K562 (cell line): Measurements from ENCODE around the gene DNAJC11. TPM values are rescaled to one million over a fixed set of nuclear protein-coding genes. Genes with fewer than 3 reads are reported as not detected.

Experiments
- CEBPB ChIP-seq: fragments of 450-650 bp; IDR thresholded peaks from 2 replicates; pipeline ENCODE4 v1.6.1; 2016; ENCODE audit warnings: missing genetic modification characterization, missing compliant biosample characterization
- CSDE1 ChIP-seq, 2 experiments: fragments of 450-650 bp; IDR thresholded peaks; 2 replicates each; pipeline ENCODE4 v1.6.1; 2016; ENCODE audit warnings: mild to moderate bottlenecking in 1 of 2
- CUX1 ChIP-seq: fragments of 200-800 bp; sonication (Bioruptor generic); IDR thresholded peaks from 2 replicates; pipeline ENCODE4 v1.6.1; 2016; ENCODE audit warnings: missing genetic modification characterization, missing compliant biosample characterization
- EGR1 ChIP-seq: fragments of 450-650 bp; conservative IDR thresholded peaks from 2 replicates; pipeline ENCODE4 v1.6.1; 2017; ENCODE audit warnings: mild to moderate bottlenecking
- ELF4 ChIP-seq: fragments of 450-650 bp; formaldehyde crosslinking; IDR thresholded peaks from 2 replicates; pipeline ENCODE4 v1.4.0; 2022; ENCODE audit warnings: missing genetic modification characterization
- FOXA1 ChIP-seq: fragments of 450-650 bp; IDR thresholded peaks from 2 replicates; pipeline ENCODE4 v1.6.1; 2016; ENCODE audit warnings: mild to moderate bottlenecking, borderline replicate concordance
- HOXB6 ChIP-seq: fragments of 250-450 bp; sonication (Bioruptor Pico); IDR thresholded peaks from 2 replicates; pipeline ENCODE4 v1.5.1; 2022; ENCODE audit warnings: mild to moderate bottlenecking, borderline replicate concordance
- JUN ChIP-seq, 2 experiments: sonication (generic) in 1 of 2; formaldehyde crosslinking in 1 of 2; IDR thresholded peaks; 2 replicates each; pipeline versions ENCODE4 v1.6.1 to v1.8.0; 2012 to 2022; ENCODE audit warnings: borderline replicate concordance in 2 of 2, mild to moderate bottlenecking in 2 of 2, improper control_type of control experiment in 1 of 2, low read depth in 1 of 2, low read length in 1 of 2, missing genetic modification reagents in 1 of 2
- NCOA4 ChIP-seq: fragments of 450-650 bp; IDR thresholded peaks from 2 replicates; pipeline ENCODE4 v1.6.1; 2018; ENCODE audit warnings: mild to moderate bottlenecking; ENCODE audit not compliant: partially characterized antibody
- PTRF ChIP-seq: fragments of 450-650 bp; IDR thresholded peaks from 2 replicates; pipeline ENCODE4 v1.6.1; 2016; ENCODE audit warnings: mild to moderate bottlenecking, missing genetic modification characterization, missing compliant biosample characterization
- RBM34 ChIP-seq: fragments of 200-400 bp; formaldehyde crosslinking; IDR thresholded peaks from 2 replicates; pipeline ENCODE4 v1.6.1; 2018; ENCODE audit warnings: low read length, borderline replicate concordance; ENCODE audit not compliant: insufficient read depth
- RFX5 ChIP-seq: IDR thresholded peaks from 2 replicates; pipeline ENCODE4 v1.6.1; 2011; ENCODE audit warnings: low read depth, mild to moderate bottlenecking, improper control_type of control experiment, low read length
- SRSF1 ChIP-seq: fragments of 200-400 bp; formaldehyde crosslinking; IDR thresholded peaks from 2 replicates; pipeline ENCODE4 v1.6.1; 2017; ENCODE audit warnings: mild to moderate bottlenecking, low read depth, low read length, moderate library complexity
- TAF9B ChIP-seq: fragments of 450-650 bp; IDR thresholded peaks from 2 replicates; pipeline ENCODE4 v1.6.1; 2018; ENCODE audit warnings: mild to moderate bottlenecking; ENCODE audit not compliant: partially characterized antibody
- TFAM ChIP-seq: fragments of 250-450 bp; sonication (Bioruptor Pico); conservative IDR thresholded peaks from 2 replicates; pipeline ENCODE4 v1.5.0; 2021; ENCODE audit warnings: mild to moderate bottlenecking, moderate library complexity
- polyA plus RNA-seq, 8 experiments: library from polyadenylated mRNA; depleted of rRNA in 4 of 8; stranded (reverse) in 5 of 8; unstranded in 3 of 8; fragments of >200 nt; fragmentation: Nextera tagmentation in 2 of 8; fragmentation: Illumina TruSeq in 1 of 8; extraction: Ambion mirVana in 2 of 8; extraction: Trizol in 1 of 8; gene quantifications; 2 replicates each; pipeline versions ENCODE4 v1.2.1 to v1.2.3, GENCODE V29; 2011 to 2014; ENCODE audit warnings: inconsistent platforms in 1 of 8, missing spikeins in 1 of 8
- total RNA-seq, 7 experiments: library from RNA; depleted of rRNA in 6 of 7; stranded (reverse); fragments of >200 nt in 6 of 7; fragmentation: Illumina TruSeq in 2 of 7; extraction: Trizol in 2 of 7; gene quantifications; 2 replicates each; pipeline versions ENCODE4 v1.2.1 to v1.2.3, GENCODE V29; 2011 to 2021; ENCODE audit warnings: low replicate concordance in 1 of 7
- TF ChIP-seq, protein P1 (sequence below): fragments of 450-650 bp; IDR thresholded peaks from 2 replicates; pipeline ENCODE4 v1.6.1; 2017; ENCODE audit warnings: mild to moderate bottlenecking, moderate library complexity
- TF ChIP-seq, protein P2 (sequence below): fragments of 250-450 bp; sonication (Bioruptor Pico); IDR thresholded peaks from 2 replicates; pipeline ENCODE4 v1.8.0; 2022; ENCODE audit warnings: moderate library complexity, mild to moderate bottlenecking, inconsistent platforms
- TF ChIP-seq, protein P3 (sequence below): sonication (generic); formaldehyde crosslinking; IDR thresholded peaks from 2 replicates; pipeline ENCODE4 v1.8.1; 2023; ENCODE audit warnings: mild to moderate bottlenecking, missing genetic modification reagents

The DNAJC11 gene
- total and polyA plus RNA-seq, 9 of the 15 experiments (the other 6 are each of a cell fraction or from before 2014, with no cell fraction given), result 14.1 to 123 (median 76.6) TPM

GRCh38 chr1:6603915-6604558, 97.6 kb downstream of the DNAJC11 start (continued):
- TF ChIP-seq CUX1 (CRISPR knock-in tag) (peak; percentile 95), ELF4 (peak; percentile 66; the same call in 1 of the 2 replicates), NCOA4 (no peak), FOXA1 (no peak), EGR1 (peak; percentile 83), RFX5 (no peak), PTRF (tag) (peak; percentile 66), HOXB6 (CRISPR knock-in tag) (no peak), CSDE1 (IDR thresholded peaks at IDR 0.05) (no peak), CEBPB (peak; percentile 84), JUN (IDR thresholded peaks at IDR 0.05; ENCODE audit: borderline replicate concordance, low read depth, low read length) (peak; percentile 78; the same call in 1 of the 2 replicates), JUN (CRISPR knock-in tag; IDR thresholded peaks at IDR 0.05; ENCODE audit: borderline replicate concordance) (no peak), TFAM (CRISPR knock-in tag) (no peak), SRSF1 (no peak), RBM34 (no peak), TAF9B (no peak)
- TF ChIP-seq, protein P1, sequence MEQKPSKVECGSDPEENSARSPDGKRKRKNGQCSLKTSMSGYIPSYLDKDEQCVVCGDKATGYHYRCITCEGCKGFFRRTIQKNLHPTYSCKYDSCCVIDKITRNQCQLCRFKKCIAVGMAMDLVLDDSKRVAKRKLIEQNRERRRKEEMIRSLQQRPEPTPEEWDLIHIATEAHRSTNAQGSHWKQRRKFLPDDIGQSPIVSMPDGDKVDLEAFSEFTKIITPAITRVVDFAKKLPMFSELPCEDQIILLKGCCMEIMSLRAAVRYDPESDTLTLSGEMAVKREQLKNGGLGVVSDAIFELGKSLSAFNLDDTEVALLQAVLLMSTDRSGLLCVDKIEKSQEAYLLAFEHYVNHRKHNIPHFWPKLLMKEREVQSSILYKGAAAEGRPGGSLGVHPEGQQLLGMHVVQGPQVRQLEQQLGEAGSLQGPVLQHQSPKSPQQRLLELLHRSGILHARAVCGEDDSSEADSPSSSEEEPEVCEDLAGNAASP, result no peak
- TF ChIP-seq, protein P2, sequence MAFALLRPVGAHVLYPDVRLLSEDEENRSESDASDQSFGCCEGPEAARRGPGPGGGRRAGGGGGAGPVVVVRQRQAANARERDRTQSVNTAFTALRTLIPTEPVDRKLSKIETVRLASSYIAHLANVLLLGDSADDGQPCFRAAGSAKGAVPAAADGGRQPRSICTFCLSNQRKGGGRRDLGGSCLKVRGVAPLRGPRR (CRISPR knock-in tag), result no peak; the same call in 1 of the 2 replicates
- TF ChIP-seq, protein P3, sequence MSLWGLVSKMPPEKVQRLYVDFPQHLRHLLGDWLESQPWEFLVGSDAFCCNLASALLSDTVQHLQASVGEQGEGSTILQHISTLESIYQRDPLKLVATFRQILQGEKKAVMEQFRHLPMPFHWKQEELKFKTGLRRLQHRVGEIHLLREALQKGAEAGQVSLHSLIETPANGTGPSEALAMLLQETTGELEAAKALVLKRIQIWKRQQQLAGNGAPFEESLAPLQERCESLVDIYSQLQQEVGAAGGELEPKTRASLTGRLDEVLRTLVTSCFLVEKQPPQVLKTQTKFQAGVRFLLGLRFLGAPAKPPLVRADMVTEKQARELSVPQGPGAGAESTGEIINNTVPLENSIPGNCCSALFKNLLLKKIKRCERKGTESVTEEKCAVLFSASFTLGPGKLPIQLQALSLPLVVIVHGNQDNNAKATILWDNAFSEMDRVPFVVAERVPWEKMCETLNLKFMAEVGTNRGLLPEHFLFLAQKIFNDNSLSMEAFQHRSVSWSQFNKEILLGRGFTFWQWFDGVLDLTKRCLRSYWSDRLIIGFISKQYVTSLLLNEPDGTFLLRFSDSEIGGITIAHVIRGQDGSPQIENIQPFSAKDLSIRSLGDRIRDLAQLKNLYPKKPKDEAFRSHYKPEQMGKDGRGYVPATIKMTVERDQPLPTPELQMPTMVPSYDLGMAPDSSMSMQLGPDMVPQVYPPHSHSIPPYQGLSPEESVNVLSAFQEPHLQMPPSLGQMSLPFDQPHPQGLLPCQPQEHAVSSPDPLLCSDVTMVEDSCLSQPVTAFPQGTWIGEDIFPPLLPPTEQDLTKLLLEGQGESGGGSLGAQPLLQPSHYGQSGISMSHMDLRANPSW, result 0 out of 2 replicates have a peak, but pooled peaks have one; percentile 27
